Vagina (tissue), 2 donors: ENCODE results near the gene FKBP15.

ENCODE experiments used
- POLR2A ChIP-seq, 2 donors: fragments of 450-650 bp; IDR thresholded peaks; one replicate each; pipeline ENCODE4 v1.6.1; 2017; ENCODE audit warnings: antibody characterized with exemption in 2 of 2, mild to moderate bottlenecking in 2 of 2, moderate library complexity in 2 of 2
- POLR2AphosphoS5 ChIP-seq, 2 donors: sonication (generic); formaldehyde crosslinking; IDR thresholded peaks; one replicate each; pipeline ENCODE4 v1.9.0; 2017; ENCODE audit warnings: antibody characterized with exemption in 2 of 2, mild to moderate bottlenecking in 2 of 2, low read depth in 1 of 2; ENCODE audit not compliant: insufficient read depth in 1 of 2
- TF ChIP-seq, protein P1 (sequence below), 3 experiments: fragments of 450-650 bp in 2 of 3; fragments of 200-600 bp in 1 of 3; sonication (generic) in 1 of 3; IDR thresholded peaks; one replicate each; pipeline ENCODE4 v1.5.1; 2017 to 2019; ENCODE audit warnings: antibody characterized with exemption in 3 of 3, mild to moderate bottlenecking in 2 of 3, moderate library complexity in 2 of 3

DNA sequence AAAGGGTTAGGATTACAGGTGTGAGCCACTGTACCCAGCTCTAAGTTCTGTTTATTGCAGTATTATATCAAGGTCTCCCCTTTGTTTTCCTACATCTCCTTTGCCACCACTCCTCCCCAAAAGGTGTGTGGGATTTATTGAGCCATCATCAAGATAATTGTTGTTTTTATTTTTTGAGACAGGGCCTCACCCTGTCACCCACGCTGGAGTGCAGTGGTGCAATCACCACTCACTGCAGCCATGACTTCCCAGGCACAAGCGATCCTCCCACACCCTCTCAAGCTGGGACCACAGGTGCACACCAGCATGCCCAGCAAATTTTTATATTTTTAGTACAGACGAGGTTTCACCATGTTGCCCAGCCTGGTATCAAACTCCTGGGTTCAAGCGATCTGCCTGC is 24.8 kb upstream of the FKBP15 start:
- TF ChIP-seq, protein P1, sequence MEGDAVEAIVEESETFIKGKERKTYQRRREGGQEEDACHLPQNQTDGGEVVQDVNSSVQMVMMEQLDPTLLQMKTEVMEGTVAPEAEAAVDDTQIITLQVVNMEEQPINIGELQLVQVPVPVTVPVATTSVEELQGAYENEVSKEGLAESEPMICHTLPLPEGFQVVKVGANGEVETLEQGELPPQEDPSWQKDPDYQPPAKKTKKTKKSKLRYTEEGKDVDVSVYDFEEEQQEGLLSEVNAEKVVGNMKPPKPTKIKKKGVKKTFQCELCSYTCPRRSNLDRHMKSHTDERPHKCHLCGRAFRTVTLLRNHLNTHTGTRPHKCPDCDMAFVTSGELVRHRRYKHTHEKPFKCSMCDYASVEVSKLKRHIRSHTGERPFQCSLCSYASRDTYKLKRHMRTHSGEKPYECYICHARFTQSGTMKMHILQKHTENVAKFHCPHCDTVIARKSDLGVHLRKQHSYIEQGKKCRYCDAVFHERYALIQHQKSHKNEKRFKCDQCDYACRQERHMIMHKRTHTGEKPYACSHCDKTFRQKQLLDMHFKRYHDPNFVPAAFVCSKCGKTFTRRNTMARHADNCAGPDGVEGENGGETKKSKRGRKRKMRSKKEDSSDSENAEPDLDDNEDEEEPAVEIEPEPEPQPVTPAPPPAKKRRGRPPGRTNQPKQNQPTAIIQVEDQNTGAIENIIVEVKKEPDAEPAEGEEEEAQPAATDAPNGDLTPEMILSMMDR (IDR thresholded peaks at IDR 0.05) = no peak
- TF ChIP-seq POLR2A (IDR thresholded peaks at IDR 0.05) = no peak
- TF ChIP-seq POLR2AphosphoS5 (IDR thresholded peaks at IDR 0.05; ENCODE audit: insufficient read depth in 1 of 2, low read depth in 1 of 2) = no peak
